H1 (cell line): ENCODE results near the gene SNTG2.

Source experiments
- CEBPB ChIP-seq: IDR thresholded peaks from 2 replicates; pipeline ENCODE4 v1.6.1; 2012; ENCODE audit warnings: low read depth, low read length
- CHD1 ChIP-seq: IDR thresholded peaks from 2 replicates; pipeline ENCODE4 v1.6.1; 2012; ENCODE audit warnings: low read depth, low read length, improper control_type of control experiment
- CREB1 ChIP-seq: IDR thresholded peaks from 2 replicates; pipeline ENCODE4 v1.6.1; 2012; ENCODE audit warnings: inconsistent platforms
- EP300 ChIP-seq, 2 experiments: IDR thresholded peaks; 1 replicate in 1 of 2; 2 replicates in 1 of 2; pipeline ENCODE4 v1.6.1; 2011 to 2012; ENCODE audit warnings: low read depth in 2 of 2, low read length in 2 of 2, mild to moderate bottlenecking in 2 of 2, borderline replicate concordance in 1 of 2, inconsistent platforms in 1 of 2, moderate library complexity in 1 of 2
- POLR2A ChIP-seq, 2 experiments: IDR thresholded peaks; 1 replicate in 1 of 2; 2 replicates in 1 of 2; pipeline ENCODE4 v1.6.1; 2011; ENCODE audit warnings: low read depth in 2 of 2, low read length in 2 of 2, mild to moderate bottlenecking in 2 of 2; ENCODE audit errors: control extremely low read depth in 1 of 2
- SRF ChIP-seq: IDR thresholded peaks from 2 replicates; pipeline ENCODE4 v1.6.1; 2011; ENCODE audit warnings: mild to moderate bottlenecking, low read depth, low read length, moderate library complexity
- TF ChIP-seq, protein P1 (sequence below), 3 experiments: IDR thresholded peaks; 1 replicate in 2 of 3; 2 replicates in 1 of 3; pipeline versions ENCODE4 v1.5.1 to v1.6.1; 2011; ENCODE audit warnings: low read length in 3 of 3, mild to moderate bottlenecking in 3 of 3, inconsistent platforms in 2 of 3, low read depth in 1 of 3, moderate library complexity in 1 of 3; ENCODE audit not compliant: insufficient read depth in 1 of 3; ENCODE audit errors: control extremely low read depth in 1 of 3

DNA sequence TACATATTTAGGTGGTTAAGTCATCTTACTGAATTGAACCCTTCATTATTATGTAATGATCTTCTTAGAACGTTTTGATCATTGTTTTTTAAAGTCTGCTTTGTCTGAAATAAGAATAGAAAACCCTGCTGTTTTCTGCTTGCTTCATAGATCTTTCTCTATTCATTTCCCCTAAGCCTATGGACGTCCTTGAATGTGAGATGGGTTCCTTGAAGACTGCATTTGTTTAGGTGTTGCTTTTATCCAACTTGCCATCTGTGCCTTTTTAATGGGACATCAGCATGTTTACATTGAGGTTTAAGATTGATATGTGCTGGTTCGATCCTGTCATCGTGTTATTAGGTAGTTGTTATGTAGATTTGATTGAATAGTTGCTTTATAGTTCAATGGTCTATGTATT, 95.4 kb downstream of the SNTG2 start:
- TF ChIP-seq, protein P1, sequence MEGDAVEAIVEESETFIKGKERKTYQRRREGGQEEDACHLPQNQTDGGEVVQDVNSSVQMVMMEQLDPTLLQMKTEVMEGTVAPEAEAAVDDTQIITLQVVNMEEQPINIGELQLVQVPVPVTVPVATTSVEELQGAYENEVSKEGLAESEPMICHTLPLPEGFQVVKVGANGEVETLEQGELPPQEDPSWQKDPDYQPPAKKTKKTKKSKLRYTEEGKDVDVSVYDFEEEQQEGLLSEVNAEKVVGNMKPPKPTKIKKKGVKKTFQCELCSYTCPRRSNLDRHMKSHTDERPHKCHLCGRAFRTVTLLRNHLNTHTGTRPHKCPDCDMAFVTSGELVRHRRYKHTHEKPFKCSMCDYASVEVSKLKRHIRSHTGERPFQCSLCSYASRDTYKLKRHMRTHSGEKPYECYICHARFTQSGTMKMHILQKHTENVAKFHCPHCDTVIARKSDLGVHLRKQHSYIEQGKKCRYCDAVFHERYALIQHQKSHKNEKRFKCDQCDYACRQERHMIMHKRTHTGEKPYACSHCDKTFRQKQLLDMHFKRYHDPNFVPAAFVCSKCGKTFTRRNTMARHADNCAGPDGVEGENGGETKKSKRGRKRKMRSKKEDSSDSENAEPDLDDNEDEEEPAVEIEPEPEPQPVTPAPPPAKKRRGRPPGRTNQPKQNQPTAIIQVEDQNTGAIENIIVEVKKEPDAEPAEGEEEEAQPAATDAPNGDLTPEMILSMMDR (IDR thresholded peaks at IDR 0.05; ENCODE audit: control extremely low read depth in 1 of 3, insufficient read depth in 1 of 3, low read depth in 1 of 3, low read length in 3 of 3), result no peak
- no peak for TF ChIP-seq SRF
- no peak for TF ChIP-seq CREB1
- no peak for TF ChIP-seq EP300 (IDR thresholded peaks at IDR 0.05; ENCODE audit: borderline replicate concordance in 1 of 2, low read depth in 2 of 2, low read length in 2 of 2)
- no peak for TF ChIP-seq CHD1
- TF ChIP-seq POLR2A (IDR thresholded peaks at IDR 0.05; ENCODE audit: control extremely low read depth in 1 of 2, low read depth in 2 of 2, low read length in 2 of 2), result no peak
- TF ChIP-seq CEBPB, result no peak
